NCI-H1694 treated with DMSO at 0.1 percent for 48 hours (cell line): ENCODE results near the gene MYO7A.

Source experiments
- DNase-seq: peaks from one replicate; lab custom pipeline; 2025; lab: John Stamatoyannopoulos, UW

Gene MYO7A

DNA sequence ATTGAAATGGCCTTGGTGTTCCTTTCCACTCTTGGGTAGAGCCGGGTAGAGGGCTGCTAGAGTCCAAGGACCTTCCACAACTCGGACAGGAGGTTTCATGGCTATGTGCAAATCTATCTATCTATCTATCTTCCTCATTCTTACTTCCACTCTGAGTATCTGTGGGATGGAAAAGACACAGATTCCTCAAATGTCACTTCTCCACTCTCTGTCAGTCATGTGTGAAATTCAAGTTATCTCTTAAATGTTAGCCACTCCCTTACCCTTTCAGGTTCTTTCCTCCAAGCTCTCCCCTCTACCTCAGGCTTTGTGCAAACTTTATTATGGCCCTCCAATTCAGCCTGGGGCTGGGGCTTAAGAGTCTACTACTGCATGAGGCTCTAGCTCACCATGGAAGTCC is 89.1 kb downstream of the MYO7A start:
- no peak for DNase-seq

- DNase-seq: no peak
Measured at GRCh38 chr11:77223797-77224196, 95.8 kb downstream of the MYO7A start.

DNA sequence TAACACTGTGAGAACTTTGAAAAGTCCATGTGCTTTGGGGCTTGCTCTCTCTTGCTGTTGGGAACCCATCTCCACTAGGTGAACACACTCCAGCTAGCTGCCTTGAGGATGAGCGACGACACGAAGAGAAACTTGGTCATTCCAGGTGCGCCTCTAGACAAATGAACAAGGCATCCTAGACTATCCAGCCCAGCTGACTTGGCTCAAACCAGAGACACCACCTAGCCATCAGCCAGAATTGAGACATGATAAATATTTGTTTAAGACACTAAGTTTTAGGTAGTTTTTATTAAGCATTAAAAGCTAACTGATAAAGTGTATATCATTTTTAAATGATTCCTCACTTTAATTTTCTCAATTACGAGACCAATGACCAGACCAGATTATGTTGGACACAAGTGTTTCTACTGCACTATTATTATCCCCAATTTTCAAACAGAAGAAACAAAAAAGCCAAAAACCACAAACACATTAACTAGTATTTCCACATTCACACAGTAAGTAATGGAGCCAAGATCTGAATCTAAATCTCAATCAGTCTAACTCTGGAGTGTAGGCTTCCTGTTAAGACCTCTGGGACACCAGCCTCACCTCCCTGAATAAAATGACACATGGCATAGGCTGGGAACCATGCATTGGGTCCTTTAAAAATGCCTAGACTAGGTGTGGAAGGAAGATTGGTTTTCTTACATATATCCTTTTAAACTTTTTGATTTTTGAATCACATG is 103.0 kb downstream of the MYO7A start:
- DNase-seq: no peak

- no peak for DNase-seq
Measured at GRCh38 chr11:77231800-77232199, 103.8 kb downstream of the MYO7A start.

GRCh38 chr11:77232242-77232641 is 104.2 kb downstream of the MYO7A start:
- no peak for DNase-seq

GRCh38 chr11:77233011-77233410 is 105.0 kb downstream of the MYO7A start:
- DNase-seq: no peak

DNA sequence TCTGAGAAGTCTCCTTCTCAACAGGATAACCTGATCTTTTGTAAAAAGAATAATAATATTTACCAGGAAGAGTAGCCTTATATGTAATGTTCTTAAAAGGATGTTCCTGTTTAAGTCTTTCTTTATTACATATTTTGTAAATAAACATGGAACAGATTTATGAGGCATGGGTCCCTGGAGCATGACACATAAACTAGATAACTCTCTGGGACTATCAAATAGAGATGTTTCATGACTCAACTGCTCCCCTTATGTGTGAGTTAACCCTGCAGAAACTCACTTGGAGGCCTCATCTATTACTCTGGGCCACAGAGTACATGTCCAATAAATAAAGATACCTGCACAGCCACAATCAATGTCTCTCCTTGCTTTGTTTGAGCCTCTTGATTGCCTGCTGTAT is 108.9 kb downstream of the MYO7A start:
- DNase-seq: no peak

DNA sequence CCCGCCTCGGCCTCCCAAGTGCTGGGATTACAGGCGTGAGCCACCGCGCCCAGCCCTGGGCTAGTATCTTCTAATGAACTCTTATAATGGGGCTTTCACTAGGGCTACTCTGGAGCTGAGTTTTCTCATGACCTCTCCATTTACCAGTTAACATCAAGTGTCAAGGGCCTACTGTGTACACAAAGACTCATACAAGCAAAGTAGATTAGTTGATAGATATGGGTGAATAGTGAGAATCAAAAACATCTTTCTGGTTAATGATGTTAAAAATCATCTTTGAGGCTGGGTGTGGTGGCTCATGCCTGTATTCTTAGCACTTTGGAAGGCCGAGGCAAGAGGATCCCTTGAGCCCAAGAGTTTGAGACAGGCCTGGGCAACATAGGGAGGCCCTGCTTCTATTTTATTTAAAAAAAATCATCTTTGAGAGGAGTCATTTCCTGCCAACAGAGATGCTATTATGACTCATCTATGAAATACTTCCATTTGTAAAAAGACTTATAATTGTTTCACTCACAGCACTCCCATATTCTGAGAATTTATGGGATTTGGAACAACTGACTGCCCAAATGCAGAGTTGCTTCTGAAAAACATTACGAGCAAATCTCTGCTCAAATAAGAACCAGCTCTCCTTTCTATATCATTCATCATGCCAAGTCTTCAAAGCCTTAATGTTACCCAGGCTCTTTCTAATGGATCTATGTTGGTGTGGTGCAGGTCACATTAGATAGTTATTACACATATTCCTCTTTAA is 116.4 kb downstream of the MYO7A start:
- no peak for DNase-seq

DNA sequence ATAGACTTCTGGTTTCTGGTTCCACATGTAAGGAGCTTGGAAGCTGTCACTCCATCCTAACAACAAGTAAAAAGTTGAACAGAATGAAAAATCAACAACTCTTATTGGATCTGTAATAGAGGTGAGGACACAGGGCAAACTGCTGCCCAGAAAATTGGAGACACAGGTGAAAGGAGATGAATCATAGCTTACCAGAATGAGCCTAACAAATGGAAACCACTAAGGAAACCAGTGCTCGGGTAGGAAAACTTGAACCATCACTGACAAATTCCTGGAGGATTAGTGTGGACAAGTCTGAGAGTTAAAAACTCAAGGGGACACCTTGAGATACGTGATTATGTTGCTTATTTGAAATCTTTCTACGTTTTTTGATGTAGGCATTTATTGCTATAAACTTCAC is 121.4 kb downstream of the MYO7A start:
- DNase-seq: no peak

GRCh38 chr11:77250881-77251640 is 123.0 kb downstream of the MYO7A start:
- no peak for DNase-seq

GRCh38 chr11:77252555-77253270 is 124.7 kb downstream of the MYO7A start:
- DNase-seq: no peak

GRCh38 chr11:77253690-77254089 is 125.6 kb downstream of the MYO7A start:
- DNase-seq: no peak

GRCh38 chr11:77259641-77260040 is 131.6 kb downstream of the MYO7A start:
- no peak for DNase-seq

DNA sequence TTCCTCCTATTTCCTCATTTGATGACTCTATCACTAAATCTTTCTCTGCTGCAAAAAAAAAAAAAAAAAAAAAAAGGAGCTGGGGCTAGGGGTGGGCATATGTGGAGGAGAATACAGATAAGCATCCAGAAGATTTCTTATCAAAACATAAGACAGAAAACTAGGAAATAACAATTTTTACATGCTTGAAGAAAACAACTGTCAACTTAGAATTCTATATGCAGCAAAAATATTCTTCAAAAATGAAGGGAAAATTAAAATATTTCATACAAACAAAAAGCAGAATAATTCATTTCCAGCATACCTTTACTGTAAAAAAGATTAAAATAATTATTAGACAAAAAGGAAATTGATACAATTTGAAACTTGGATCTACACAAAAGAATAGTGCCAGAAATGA is 134.8 kb downstream of the MYO7A start:
- no peak for DNase-seq
